Measurements from ENCODE around the gene SSBP3.

Gene SSBP3

GRCh38 chr1:54177726-54178125 lies 228.5 kb downstream of the SSBP3 start:
- Histone ChIP-seq H3K9ac (ENCODE audit: low read length) (no peak overlapping the region), H3K4me3 (ENCODE audit: low read length) (no peak overlapping the region), H3K36me3 (ENCODE audit: control insufficient read depth, low read depth, low read length) (no peaks in the 10 kb centered on the region)

DNA sequence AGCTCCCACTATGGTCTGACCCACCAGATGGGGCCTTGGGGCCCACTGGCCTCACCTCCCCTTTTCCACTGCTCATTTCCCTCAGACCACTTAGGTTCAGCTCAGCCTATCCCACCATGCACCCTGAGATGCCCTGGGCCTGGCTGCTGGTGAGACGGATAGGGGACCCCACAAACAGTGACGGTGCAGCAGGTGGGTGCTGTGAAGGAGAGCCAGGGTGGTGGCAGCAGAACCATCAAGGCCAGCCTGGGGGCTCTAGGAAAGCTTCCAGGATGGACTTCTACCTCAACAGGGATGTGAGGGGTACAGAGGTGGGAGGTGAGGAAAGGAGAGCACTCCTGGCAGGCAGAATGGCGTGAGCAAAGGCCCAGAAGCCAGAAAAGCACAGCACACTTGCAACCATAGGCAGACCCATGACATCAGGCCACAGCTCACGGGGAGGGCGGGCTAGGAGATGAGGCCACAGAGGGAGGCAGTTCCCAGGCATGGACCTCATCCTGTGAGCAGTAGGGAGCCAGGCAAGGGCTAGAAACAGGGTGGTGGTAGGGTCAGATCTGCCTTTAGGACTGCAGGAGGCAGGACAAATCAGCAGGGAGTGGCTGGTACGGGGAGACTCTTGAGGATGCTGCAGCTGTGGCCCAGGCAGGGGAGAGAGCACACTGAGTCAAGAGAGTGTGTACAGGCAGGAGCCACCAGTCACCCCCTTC lies 229.4 kb downstream of the SSBP3 start:
- Histone ChIP-seq H3K4me1 (ENCODE audit: control insufficient read depth, low read depth, low read length) (no peaks in the 10 kb centered on the region), H3K9ac (ENCODE audit: low read length) (no peak overlapping the region), H3K4me3 (ENCODE audit: low read length) (no peak overlapping the region), H3K27ac (ENCODE audit: low read length) (no peak overlapping the region), H3K36me3 (ENCODE audit: control insufficient read depth, low read depth, low read length) (no peaks in the 10 kb centered on the region), H3K27me3 (ENCODE audit: control insufficient read depth, insufficient read depth, low read length) (no peaks in the 10 kb centered on the region), H3K9me3 (ENCODE audit: control insufficient read depth, low read depth, low read length) (no peaks in the 10 kb centered on the region)

More at GRCh38 chr1:54177726-54178125, 228.5 kb downstream of the SSBP3 start:
- no peaks in the 10 kb centered on the region for H3K27me3 ChIP-seq (ENCODE audit: control insufficient read depth, insufficient read depth, low read length)
- no peaks in the 10 kb centered on the region for H3K4me1 ChIP-seq (ENCODE audit: control insufficient read depth, low read depth, low read length)
- H3K27ac ChIP-seq (ENCODE audit: low read length): no peak overlapping the region
- no peaks in the 10 kb centered on the region for H3K9me3 ChIP-seq (ENCODE audit: control insufficient read depth, low read depth, low read length)
